HepG2 (cell line): Measurements from ENCODE around the gene RRBP1. TPM values are rescaled to one million over a fixed set of nuclear protein-coding genes. Genes with fewer than 3 reads are reported as not detected.

Experiments
- CEBPG ChIP-seq: IDR thresholded peaks from 2 replicates; pipeline ENCODE4 v1.6.1; 2016
- HES4 ChIP-seq: sonication (generic); formaldehyde crosslinking; IDR thresholded peaks from 2 replicates; pipeline ENCODE4 v1.9.0; 2021; ENCODE audit warnings: mild to moderate bottlenecking, missing genetic modification reagents, borderline replicate concordance
- SAP130 ChIP-seq: IDR thresholded peaks from 2 replicates; pipeline ENCODE4 v1.6.1; 2016; ENCODE audit warnings: low read depth
- SNRNP70 ChIP-seq: fragments of 200-400 bp; formaldehyde crosslinking; IDR thresholded peaks from 2 replicates; pipeline ENCODE4 v1.6.1; 2017; ENCODE audit warnings: mild to moderate bottlenecking, low read depth, low read length, moderate library complexity
- ZNF256 ChIP-seq: sonication (generic); formaldehyde crosslinking; conservative IDR thresholded peaks from 2 replicates; pipeline ENCODE4 v1.4.0; 2020; ENCODE audit warnings: missing genetic modification reagents
- ZNF484 ChIP-seq: sonication (generic); formaldehyde crosslinking; IDR thresholded peaks from 2 replicates; pipeline ENCODE4 v1.5.1; 2020; ENCODE audit warnings: mild to moderate bottlenecking, low read depth, missing genetic modification reagents, borderline replicate concordance
- ZNF546 ChIP-seq: sonication (generic); formaldehyde crosslinking; conservative IDR thresholded peaks from 2 replicates; pipeline ENCODE4 v1.8.1; 2023; ENCODE audit warnings: mild to moderate bottlenecking, missing genetic modification reagents
- ZNF605 ChIP-seq: sonication (generic); formaldehyde crosslinking; IDR thresholded peaks from 2 replicates; pipeline ENCODE4 v1.8.0; 2022; ENCODE audit warnings: mild to moderate bottlenecking, missing genetic modification reagents
- polyA plus RNA-seq, 8 experiments: library from polyadenylated mRNA; depleted of rRNA in 3 of 8; stranded (reverse) in 7 of 8; unstranded in 1 of 8; fragments of >200 nt; fragmentation: Illumina TruSeq in 4 of 8; extraction: Trizol in 4 of 8; gene quantifications; 2 replicates each; pipeline versions ENCODE4 v1.2.1 to v1.2.3, GENCODE V29; 2011 to 2016; ENCODE audit warnings: low read depth in 4 of 8, missing spikeins in 1 of 8, mixed read lengths in 1 of 8; ENCODE audit not compliant: insufficient read depth in 1 of 8
- total RNA-seq, 5 experiments: library from RNA; depleted of rRNA; stranded (reverse); fragments of >200 nt; fragmentation: Illumina TruSeq; extraction: Trizol; gene quantifications; 2 replicates each; pipeline ENCODE4 v1.2.3, GENCODE V29; 2016; ENCODE audit warnings: low read depth in 1 of 5
- TF ChIP-seq, protein P1 (sequence below): sonication (generic); formaldehyde crosslinking; IDR thresholded peaks from 2 replicates; pipeline ENCODE4 v1.8.1; 2023; ENCODE audit warnings: missing genetic modification reagents, inconsistent platforms, borderline replicate concordance
- TF ChIP-seq, protein P2 (sequence below): sonication (generic); formaldehyde crosslinking; IDR thresholded peaks from 2 replicates; pipeline ENCODE4 v1.8.0; 2022; ENCODE audit warnings: mild to moderate bottlenecking, missing genetic modification reagents, borderline replicate concordance
- TF ChIP-seq, protein P3 (sequence below): sonication (generic); formaldehyde crosslinking; IDR thresholded peaks from 2 replicates; pipeline ENCODE4 v1.5.1; 2020; ENCODE audit warnings: missing genetic modification reagents, mild to moderate bottlenecking, borderline replicate concordance
- TF ChIP-seq, protein P4 (sequence below): sonication (generic); formaldehyde crosslinking; IDR thresholded peaks from 2 replicates; pipeline ENCODE4 v1.4.0; 2020; ENCODE audit warnings: missing genetic modification reagents, borderline replicate concordance
- TF ChIP-seq, protein P5 (sequence below): sonication (generic); formaldehyde crosslinking; IDR thresholded peaks from 2 replicates; pipeline ENCODE4 v1.4.0; 2020; ENCODE audit warnings: missing genetic modification reagents
- TF ChIP-seq, protein P6 (sequence below): sonication (generic); formaldehyde crosslinking; IDR thresholded peaks from 2 replicates; pipeline ENCODE4 v1.4.0; 2020; ENCODE audit warnings: missing genetic modification reagents, borderline replicate concordance

RRBP1 gene
- total and polyA plus RNA-seq, 2 of the 13 experiments (the other 11 are each of a cell fraction or from before 2014, with no cell fraction given) = 150 to 222 TPM

DNA sequence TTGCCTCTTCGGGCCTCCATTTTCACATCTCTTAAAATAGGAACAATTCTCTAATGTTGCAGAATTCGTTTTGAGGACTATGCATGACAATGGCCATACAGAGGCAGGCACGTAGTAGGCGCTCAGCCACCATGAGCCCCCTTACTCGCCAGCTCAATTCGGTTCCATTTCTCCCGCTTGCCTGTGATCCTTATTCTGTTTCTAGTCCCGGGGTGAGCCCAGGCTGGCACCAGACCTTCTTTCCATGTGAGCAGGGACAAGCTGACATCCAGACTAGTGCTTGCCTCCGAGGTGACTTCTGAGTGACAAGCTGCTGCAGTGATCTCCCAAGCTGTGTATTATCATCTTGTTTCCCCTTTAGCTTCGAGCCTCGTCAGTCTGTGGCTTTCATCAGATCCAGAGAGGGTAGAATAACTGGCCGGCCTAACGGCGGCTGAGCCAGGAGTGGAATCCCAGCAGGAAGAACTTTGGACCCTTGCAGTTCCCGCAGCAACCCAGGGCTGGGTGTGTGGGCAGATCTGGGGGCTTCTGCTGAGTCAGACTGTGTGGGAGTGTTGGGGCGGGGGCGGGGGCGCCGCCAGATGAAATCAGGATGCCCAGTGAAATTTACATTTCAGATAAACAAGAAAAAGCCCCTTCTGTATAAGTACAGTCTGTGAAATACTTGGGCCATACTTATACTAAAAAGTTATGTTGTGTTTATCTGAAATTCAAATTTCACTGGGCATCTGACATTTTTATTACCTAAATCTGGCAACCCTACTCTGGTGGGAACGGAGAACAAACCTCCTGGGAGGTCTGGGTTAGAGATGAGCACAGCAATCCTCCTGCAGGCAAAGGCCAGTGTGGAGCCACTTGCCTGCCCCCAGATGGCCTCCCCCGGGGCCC is 28.6 kb upstream of the RRBP1 start (continued):
- TF ChIP-seq, protein P1, sequence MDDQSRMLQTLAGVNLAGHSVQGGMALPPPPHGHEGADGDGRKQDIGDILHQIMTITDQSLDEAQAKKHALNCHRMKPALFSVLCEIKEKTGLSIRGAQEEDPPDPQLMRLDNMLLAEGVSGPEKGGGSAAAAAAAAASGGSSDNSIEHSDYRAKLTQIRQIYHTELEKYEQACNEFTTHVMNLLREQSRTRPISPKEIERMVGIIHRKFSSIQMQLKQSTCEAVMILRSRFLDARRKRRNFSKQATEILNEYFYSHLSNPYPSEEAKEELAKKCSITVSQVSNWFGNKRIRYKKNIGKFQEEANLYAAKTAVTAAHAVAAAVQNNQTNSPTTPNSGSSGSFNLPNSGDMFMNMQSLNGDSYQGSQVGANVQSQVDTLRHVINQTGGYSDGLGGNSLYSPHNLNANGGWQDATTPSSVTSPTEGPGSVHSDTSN (CRISPR knock-in tag) = 0 out of 2 replicates have a peak, but pooled peaks have one; percentile 64
- TF ChIP-seq, protein P2, sequence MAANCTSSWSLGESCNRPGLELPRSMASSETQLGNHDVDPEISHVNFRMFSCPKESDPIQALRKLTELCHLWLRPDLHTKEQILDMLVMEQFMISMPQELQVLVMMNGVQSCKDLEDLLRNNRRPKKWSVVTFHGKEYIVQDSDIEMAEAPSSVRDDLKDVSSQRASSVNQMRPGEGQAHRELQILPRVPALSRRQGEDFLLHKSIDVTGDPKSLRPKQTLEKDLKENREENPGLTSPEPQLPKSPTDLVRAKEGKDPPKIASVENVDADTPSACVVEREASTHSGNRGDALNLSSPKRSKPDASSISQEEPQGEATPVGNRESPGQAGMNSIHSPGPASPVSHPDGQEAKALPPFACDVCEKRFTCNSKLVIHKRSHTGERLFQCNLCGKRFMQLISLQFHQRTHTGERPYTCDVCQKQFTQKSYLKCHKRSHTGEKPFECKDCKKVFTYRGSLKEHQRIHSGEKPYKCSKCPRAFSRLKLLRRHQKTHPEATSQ = 0 out of 2 replicates have a peak, but pooled peaks have one; percentile 72
- TF ChIP-seq, protein P3, sequence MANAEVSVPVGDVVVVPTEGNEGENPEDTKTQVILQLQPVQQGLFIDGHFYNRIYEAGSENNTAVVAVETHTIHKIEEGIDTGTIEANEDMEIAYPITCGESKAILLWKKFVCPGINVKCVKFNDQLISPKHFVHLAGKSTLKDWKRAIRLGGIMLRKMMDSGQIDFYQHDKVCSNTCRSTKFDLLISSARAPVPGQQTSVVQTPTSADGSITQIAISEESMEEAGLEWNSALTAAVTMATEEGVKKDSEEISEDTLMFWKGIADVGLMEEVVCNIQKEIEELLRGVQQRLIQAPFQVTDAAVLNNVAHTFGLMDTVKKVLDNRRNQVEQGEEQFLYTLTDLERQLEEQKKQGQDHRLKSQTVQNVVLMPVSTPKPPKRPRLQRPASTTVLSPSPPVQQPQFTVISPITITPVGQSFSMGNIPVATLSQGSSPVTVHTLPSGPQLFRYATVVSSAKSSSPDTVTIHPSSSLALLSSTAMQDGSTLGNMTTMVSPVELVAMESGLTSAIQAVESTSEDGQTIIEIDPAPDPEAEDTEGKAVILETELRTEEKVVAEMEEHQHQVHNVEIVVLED (CRISPR knock-in tag) = peak; percentile 56; the same call in 1 of the 2 replicates
- TF ChIP-seq, protein P4, sequence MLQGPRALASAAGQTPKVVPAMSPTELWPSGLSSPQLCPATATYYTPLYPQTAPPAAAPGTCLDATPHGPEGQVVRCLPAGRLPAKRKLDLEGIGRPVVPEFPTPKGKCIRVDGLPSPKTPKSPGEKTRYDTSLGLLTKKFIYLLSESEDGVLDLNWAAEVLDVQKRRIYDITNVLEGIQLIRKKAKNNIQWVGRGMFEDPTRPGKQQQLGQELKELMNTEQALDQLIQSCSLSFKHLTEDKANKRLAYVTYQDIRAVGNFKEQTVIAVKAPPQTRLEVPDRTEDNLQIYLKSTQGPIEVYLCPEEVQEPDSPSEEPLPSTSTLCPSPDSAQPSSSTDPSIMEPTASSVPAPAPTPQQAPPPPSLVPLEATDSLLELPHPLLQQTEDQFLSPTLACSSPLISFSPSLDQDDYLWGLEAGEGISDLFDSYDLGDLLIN (CRISPR knock-in tag) = 0 out of 2 replicates have a peak, but pooled peaks have one; percentile 48
- TF ChIP-seq ZNF256 (CRISPR knock-in tag) = peak; percentile 83; the same call in 1 of the 2 replicates
- no peak for TF ChIP-seq ZNF484 (CRISPR knock-in tag)
- TF ChIP-seq, protein P5, sequence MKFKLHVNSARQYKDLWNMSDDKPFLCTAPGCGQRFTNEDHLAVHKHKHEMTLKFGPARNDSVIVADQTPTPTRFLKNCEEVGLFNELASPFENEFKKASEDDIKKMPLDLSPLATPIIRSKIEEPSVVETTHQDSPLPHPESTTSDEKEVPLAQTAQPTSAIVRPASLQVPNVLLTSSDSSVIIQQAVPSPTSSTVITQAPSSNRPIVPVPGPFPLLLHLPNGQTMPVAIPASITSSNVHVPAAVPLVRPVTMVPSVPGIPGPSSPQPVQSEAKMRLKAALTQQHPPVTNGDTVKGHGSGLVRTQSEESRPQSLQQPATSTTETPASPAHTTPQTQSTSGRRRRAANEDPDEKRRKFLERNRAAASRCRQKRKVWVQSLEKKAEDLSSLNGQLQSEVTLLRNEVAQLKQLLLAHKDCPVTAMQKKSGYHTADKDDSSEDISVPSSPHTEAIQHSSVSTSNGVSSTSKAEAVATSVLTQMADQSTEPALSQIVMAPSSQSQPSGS (CRISPR knock-in tag) = peak; percentile 61; the same call in 1 of the 2 replicates
- TF ChIP-seq HES4 (CRISPR knock-in tag) = no peak
- TF ChIP-seq, protein P6, sequence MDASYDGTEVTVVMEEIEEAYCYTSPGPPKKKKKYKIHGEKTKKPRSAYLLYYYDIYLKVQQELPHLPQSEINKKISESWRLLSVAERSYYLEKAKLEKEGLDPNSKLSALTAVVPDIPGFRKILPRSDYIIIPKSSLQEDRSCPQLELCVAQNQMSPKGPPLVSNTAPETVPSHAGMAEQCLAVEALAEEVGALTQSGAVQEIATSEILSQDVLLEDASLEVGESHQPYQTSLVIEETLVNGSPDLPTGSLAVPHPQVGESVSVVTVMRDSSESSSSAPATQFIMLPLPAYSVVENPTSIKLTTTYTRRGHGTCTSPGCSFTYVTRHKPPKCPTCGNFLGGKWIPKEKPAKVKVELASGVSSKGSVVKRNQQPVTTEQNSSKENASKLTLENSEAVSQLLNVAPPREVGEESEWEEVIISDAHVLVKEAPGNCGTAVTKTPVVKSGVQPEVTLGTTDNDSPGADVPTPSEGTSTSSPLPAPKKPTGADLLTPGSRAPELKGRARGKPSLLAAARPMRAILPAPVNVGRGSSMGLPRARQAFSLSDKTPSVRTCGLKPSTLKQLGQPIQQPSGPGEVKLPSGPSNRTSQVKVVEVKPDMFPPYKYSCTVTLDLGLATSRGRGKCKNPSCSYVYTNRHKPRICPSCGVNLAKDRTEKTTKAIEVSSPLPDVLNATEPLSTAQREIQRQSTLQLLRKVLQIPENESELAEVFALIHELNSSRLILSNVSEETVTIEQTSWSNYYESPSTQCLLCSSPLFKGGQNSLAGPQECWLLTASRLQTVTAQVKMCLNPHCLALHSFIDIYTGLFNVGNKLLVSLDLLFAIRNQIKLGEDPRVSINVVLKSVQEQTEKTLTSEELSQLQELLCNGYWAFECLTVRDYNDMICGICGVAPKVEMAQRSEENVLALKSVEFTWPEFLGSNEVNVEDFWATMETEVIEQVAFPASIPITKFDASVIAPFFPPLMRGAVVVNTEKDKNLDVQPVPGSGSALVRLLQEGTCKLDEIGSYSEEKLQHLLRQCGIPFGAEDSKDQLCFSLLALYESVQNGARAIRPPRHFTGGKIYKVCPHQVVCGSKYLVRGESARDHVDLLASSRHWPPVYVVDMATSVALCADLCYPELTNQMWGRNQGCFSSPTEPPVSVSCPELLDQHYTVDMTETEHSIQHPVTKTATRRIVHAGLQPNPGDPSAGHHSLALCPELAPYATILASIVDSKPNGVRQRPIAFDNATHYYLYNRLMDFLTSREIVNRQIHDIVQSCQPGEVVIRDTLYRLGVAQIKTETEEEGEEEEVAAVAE (CRISPR knock-in tag) = no peak
- TF ChIP-seq CEBPG = peak; percentile 65
- TF ChIP-seq ZNF605 = peak; percentile 67; the same call in 1 of the 2 replicates
- TF ChIP-seq ZNF546 = no peak
- peak; percentile 77 for TF ChIP-seq SAP130 (CRISPR knock-in tag)
- TF ChIP-seq SNRNP70 = no peak
